DLD1 (cell line): ENCODE measurements around the gene LVRN.

Experiments used
- in situ Hi-C: cut with HindIII; loops from 2 replicates; pipeline ENCODE4 v1.10.0; 2017; ENCODE audit warnings: low sequenced_read_pairs

LVRN gene

DNA sequence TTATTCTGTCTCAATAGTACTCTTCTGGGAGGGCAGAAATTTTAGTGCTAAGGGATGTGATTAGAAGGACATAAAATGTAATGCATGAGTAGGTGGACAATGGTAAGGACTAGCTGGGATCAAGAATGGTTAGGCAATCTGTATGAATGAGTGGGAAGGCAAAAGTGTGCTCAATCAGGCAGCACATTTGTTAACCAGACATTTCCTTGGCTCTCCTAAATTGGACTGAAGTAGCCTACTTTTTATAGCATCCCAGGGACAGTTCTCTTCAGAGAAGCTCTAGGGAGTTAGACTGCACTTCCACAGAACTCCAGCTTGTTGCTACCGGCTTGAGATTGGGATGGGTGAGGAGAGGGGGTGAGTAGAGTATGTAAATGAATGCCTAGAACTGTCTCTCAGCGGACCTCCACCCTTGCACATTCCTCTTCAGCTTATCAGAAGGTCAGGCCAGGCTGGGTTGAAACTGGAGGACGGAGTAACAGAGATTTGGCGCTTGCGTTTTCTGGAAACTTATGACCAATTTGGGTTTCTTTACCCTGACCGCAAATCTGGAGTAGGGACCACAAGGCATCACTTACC is 51.0 kb downstream of the LVRN start:
- in situ Hi-C loops, result no loop called here

DNA sequence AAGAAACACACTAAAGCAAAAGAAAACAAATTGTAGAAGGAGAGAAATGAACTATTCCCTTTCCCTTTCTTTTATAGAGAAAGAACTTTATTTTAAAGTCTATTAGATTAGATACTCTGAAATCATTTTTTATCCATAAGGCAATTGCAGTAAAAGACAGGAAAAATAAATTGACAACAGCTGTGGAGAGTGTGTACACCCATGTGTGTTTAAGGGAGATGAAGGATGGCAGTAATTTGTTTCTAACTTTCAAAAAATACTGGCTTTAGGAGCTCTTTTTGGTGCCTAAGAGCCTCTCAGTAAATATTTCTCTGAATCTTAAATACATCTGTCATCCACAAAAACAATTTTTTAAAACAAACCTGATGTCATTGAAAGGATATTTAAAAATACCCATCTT is 51.7 kb downstream of the LVRN start:
- in situ Hi-C loops, result no loop called here

DNA sequence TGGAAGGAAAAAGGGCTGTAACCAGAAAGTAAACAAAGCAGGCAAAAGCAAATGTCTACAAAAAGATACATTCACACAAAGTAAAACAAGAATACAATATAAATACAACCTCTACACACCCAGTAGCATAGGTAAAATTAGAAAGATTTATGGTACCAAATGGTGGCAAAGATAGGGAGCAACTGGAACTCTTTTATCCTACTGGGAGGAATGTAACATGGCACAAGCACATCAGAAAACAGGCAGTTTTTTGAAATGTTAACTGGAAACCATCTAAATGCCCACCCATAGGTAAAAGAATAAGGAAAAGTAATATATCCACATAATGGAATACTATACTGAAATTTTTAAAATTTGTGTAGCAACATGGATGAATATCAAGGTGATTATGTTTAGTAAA is 61.3 kb downstream of the LVRN start:
- in situ Hi-C loops, result no loop called here

DNA sequence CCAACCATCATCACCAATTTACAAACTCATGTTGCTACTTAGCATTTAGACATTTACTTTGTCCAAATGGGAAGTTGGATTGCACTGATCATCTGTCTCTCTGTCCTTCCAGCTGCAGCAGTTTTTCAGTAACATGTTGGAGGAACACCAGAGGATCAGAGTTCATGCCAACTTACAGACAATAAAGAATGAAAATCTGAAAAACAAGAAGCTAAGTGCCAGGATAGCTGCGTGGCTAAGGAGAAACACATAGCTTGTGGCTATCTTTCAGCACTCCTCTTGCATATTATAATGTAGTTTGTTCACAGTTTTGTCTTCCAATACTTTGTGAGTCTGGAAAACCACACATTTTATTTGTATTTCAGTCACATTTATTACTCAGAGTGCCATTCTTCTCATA is 63.6 kb downstream of the LVRN start:
- in situ Hi-C loops, result no loop called here

DNA sequence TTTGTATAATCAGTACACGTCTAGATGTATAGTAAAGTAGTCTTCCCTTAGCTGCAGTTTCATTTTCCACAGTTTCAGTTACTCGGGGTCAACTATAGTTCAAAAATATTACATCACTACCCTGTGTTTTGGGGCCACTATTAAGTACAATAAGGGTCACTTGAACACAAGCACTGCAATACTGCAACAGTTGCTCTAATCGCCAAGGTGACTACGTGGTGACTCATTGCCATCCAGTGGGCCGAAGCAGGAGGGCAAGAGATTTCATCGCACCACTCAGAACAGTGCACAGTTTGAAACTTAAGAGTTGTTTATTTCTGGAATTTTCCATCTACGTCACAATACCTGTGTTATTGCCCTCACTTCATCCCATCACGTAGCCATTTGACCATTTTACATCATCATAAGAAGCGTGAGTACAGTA is 69.8 kb downstream of the LVRN start, which contains the start of gene ARL14EPL:
TSS of gene ARL14EPL (plus strand) at position 379 of the 424 bp plus-strand sequence. CDS start 18,994 bp downstream, outside the sequence.
- in situ Hi-C loops, result no loop called here

DNA sequence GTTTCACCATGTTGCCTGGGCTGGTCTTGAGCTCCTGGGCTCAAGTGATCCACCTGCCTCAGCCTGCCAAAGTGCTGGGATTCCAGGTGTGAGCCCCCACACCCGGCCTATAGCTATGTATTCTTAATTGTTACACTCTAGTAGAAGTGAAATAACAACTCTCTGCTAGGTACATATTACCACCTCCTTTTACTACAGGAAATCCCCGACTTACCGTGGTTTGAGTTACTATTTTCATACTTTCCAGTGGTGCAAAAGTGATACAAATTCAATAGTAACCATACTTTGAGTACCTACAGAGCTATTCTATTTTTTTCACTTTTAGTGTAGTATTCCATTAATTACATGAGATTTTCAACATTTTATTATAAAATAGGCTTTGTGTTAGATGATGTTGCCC is 70.7 kb downstream of the LVRN start:
- in situ Hi-C loops, result no loop called here

DNA sequence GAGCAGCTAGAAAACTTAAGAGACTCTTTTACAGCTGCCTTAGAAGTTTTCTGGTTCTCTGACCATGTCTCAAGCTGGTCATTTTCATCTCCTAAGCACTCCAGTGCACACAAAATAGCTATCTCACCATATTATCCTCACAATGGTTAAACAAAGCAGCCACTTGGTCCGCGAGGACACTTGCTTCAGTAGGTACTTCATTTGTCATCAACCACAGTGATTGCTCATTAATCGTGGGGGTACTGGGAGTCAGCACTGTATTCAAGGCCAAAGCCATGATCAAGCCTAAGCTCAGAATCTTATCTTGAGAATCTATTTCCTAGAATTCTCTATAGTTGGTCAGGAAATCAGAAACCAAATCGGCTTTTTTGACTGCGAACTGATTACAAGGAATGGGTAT is 72.8 kb downstream of the LVRN start:
- in situ Hi-C loops, result no loop called here

DNA sequence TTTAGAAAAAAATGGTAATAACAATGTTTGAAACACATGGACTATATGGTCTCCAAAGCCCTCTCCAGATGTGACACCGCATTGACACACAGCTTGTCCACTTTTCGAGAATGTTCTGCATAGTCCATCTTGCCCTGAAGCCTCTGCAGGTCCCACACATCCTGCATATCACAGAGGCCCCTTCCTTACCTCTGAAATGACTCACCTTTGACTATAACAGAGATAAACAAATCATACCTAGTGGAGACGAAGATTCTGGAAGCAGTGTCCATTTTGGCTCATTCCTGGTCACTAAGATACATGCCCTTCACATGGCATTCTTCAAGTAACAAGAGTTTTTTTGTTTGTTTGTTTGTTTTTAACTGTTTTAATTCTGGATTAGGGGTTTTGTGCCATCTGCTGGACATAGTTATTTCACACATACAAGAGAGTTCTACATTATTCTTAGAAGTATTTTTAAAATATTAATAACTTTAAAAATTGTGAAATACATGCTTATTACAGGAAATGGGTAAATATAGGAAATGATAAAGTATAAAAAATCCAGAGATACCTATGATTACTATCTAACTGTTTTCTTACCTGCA is 75.1 kb downstream of the LVRN start:
- in situ Hi-C loops, result no loop called here

DNA sequence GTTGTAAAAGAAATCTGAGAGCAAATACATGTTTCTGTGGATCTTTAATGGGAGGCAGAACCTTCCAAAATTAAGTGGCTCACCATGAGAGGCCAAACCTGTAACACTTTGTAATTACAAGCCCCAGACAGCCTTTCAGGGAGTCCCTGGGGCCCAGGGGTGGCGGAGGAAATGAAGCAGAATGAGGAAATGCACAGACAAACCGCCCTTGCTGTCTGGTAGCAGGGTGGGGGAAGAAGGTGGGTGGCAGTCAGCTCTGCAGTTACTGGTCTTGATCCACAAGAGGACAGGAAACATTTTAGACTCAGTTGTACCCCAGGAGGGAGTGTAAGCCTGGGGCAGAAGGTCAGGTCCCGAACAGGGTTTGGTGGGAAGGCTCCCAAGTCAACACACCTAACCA is 76.5 kb downstream of the LVRN start:
- in situ Hi-C loops, result no loop called here

DNA sequence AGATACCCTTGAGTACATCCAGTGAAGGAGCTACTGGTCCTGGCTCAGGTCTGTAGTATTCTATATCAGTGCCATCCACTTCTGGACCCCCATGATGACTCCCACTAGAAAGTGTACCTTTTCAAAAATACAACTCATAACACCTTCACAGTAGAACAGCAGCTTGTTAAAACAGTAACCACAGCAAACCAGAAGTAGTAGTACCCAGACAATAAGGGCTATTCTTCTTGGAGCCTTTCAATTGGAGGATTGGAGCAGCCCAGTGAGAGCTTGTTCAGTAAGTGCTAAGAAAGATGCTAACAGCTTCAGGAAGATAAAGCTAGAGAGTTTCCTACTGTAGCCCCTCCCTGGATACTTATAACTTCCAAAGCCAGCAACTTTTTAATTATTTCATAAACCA is 80.1 kb downstream of the LVRN start:
- in situ Hi-C loops, result no loop called here

DNA sequence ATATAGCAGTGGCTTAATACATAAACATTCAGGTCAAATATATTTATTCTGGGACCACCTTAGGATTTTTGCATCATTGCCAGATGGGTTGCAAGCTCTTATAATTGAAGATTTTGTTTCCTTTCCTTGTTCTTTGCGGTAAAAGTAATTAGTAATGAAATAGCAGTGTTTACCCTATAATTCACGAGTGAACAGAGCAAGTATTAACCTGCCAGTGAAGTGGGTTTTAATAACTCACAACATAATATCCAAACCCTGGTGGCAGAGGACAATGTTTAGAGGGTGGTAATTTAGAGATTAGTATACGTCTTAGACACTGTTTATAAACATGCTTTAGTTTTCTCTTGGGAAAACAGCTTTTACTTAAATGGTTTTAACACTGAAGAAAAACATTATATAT is 81.8 kb downstream of the LVRN start:
- in situ Hi-C loops, result no loop called here

DNA sequence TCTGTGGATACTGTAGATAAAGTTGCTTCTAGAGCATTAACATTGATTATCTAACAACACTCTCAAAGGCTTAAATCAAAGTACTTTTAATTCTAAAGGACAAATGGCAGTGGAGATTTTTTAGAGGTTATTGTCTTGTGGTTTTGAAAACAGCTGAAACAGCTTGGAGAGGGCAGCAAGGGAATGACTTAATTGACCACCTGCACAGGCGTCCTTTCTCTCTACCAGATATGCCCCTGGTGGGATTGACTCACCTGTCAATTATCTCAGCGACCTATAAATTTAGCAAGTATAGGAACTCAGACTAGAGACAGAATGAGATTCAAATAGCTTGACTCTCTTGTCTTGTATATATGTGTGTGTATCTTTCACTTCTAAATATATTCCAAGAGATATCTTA is 83.5 kb downstream of the LVRN start:
- in situ Hi-C loops, result no loop called here

DNA sequence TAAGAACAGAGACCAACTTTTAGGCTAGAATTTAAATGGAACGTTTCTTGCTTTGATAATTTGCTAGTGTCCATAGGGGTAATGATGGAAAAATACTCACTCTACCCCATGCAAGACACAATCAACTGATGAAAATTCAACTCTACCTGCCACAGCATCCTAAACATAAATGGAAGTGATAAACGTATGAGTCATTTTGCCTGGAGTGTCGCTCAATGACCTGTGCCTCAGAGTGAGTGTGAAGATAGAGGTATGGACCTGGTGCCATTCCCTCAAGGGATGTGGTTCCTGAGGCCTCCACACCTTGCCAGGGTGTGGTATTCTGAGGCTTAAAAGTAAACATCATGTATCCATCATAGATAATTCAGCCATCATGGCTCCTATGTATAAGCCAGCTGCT is 84.0 kb downstream of the LVRN start:
- in situ Hi-C loops, result no loop called here

DNA sequence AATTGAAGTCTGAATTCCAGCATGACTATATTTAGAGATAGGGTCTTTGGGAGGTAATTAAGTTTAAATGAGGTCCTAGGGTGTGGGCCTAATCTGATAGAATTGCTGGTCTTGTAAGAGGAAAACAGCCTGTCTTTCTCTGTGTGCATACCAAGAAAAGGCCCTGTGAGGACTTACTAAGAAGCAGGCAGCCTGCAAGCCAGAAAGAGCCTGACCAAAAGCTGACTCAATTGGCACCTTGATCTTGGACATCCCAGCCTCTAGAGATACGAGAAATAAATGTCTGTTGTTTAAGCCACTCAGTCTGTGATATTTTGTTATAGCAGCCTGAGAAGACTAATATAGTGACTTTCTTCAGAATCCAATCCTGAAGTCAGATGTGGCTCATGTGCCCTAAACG is 84.5 kb downstream of the LVRN start:
- in situ Hi-C loops, result no loop called here

DNA sequence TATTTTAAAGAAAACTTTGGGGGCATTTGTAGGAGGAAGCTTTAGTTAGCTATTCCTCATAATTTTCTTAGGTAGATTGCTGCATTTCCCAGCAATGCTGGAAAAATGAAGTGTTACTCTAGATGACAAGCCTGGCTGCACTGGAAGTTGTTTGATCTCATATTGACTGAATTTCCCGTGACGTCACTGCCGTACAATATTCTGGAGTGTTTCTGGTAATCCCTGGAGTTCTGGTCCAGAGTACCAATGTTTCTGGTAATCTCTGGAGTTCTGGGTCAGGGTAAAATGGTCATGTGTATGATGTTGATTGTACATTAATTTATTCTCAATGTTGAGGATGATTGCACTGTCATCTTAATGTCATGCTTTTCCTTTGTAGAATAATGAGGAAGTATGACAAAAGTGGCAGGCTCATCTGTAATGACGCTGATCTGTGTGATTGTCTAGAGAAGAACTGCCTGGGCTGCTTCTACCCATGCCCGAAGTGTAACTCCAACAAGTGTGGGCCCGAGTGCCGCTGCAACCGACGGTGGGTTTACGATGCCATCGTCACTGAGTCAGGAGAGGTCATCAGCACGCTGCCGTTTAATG is 96.2 kb downstream of the LVRN start:
- in situ Hi-C loops, result no loop called here

DNA sequence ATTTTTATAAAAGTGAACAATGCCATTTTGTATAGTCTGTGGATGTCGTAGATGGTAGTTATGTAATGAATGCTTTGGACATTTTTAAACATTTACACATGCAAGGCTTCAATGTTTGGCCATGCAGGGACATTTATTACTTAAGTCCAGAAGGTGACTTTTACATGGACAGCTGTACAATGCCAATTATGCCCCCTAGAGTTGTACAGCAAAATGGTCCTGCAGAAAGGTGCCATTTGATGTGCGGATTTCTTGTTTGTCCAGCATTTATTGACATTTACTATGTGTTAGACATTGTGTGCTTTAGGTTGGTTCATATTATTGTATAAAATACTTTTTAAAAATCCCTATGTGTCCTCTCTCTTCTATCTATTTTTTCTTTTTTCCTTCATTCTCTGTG is 100.1 kb downstream of the LVRN start:
- in situ Hi-C loops, result no loop called here

DNA sequence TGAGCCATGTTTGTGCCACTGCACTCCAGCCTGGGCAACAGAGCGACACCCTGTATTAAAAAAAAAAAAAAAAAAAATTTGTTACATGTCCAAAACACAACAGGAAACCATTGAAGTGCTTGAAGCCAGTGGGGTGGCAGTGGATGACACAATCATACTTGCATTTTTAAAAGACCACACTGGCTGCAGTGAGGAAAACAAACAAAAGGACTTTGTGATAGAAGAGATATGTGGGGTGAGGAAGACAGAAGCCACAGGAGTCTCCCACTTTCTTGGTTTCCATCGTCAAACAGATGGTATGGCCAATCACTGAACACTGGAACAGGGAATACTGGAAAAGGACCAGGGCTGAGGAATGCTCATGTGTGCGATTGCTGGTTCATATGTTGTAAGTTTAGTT is 101.7 kb downstream of the LVRN start:
- in situ Hi-C loops, result no loop called here

DNA sequence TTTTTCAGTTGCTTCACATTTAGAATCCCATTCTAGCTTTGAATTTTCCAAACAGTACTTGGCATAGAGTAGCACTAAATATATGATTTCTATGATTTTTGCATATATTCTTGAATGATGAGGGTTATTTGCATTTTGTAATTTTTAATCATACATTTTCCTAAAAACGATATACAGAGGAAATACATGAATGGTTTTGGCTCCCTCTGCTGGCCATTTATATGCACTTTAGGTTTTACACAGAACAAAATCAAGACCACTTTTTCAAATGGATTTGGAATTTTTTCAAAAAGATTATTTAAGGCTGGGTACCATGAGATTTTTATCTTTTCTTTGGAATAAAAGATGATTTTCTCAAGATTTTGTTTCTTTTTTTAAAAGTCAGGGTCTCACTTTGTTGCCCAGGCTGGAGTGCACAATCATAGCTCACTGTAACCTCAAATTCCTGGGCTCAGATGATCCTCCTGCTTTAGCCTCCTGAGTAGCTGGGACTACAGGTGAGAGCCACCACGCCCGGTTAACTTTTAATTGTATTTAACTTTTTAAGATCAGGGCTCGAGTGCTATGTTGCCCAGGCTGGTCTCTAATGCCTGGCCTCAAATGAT is 105.9 kb downstream of the LVRN start:
- in situ Hi-C loops, result no loop called here

DNA sequence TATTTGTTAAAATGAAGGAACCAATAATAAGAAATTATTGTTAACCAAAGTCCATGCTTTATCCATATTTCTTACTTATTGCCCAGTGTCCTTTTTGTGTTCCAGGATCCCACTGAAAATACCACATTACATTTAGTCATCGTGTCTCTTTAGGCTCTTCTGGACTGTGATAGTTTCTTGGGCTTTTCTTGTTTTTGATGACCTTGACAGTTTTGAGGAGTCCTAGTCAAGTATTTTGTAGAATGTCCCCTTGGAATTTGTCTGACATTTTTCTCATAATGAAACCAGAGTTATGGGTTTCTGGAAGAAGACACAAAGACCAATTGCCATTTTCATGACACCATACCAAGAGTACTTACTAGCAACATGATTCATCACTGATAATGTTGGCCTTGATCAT is 108.9 kb downstream of the LVRN start:
- in situ Hi-C loops, result no loop called here

DNA sequence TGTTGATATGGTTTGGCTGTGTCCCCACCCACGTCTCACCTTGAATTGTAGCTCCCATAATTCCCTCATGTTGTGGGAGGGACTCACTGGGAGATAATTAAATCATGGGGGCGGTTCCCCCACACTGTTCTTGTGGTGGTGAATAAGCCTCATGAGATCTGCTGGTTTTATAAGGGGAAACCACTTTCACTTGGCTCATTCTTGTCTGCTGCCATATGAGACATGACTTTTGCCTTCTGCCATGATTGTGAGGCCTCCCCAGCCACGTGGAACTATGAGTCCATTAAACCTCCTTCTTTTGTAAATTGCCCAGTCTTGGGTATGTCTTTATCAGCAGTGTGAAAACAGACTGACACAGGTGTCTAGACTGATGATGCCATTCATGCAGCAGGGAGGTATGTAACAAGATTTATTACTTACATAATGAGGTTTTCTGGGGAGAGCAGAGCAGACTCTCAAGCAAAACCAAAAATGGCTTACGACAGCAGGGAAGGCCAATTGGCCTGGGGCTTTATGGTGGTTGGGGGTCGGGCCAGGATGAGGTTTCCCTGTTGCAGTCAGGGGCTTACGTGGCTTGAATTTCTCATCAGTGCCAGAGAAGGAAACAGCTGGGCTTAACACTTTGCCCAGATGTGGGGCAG is 113.0 kb downstream of the LVRN start:
- in situ Hi-C loops, result no loop called here

DNA sequence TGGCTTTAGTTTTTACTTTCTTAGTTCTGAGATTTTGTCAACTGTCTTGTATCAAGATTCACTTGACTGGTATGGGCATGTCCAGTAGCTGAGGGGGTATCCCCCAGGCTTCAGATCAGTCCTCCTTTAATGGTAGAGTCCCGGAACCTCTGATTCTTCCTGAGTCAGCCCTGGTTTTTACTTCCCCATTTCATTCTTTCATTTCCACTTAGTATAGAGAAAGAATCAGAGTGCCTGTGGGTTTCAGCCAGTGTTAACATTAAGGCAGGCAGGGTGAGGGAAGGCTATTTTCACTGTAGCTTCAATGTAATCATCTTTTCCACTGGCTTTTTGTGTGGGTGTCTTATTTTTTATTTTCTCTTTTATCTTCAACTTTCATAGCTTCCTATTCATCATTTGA is 114.2 kb downstream of the LVRN start:
- in situ Hi-C loops, result no loop called here
